GM12878 (cell line): Measurements from ENCODE around the gene FAM120B. TPM values are rescaled to one million over a fixed set of nuclear protein-coding genes. Genes with fewer than 3 reads are reported as not detected.

Experiments
- ATAC-seq: fragments of 200-7000 bp; cut with Tn5 transposase; 3 replicates; pipeline ENCODE4 v1.9.1; 2020; ENCODE audit warnings: mild to moderate bottlenecking, moderate library complexity
- BruUV-seq: library from RNA; stranded (reverse); fragments of 400-500 nt; replicated peaks from 2 replicates; lab custom pipeline; 2021; lab: Mats Ljungman, UMichigan
- CTCF ChIA-PET: fragments of 300-600 bp; sonication (Branson Sonifier 250); formaldehyde crosslinking; extraction: SDS; loops from one replicate; lab custom pipeline; 2021; ENCODE audit warnings: inconsistent platforms; lab: Yijun Ruan, JAX
- POLR2A ChIA-PET: fragments of 350-600 bp; formaldehyde crosslinking; extraction: SDS; loops from one replicate; lab custom pipeline; 2021; ENCODE audit warnings: inconsistent platforms; lab: Charles Lee
- RAD21 ChIA-PET: fragments of 300-600 bp; sonication (Branson Sonifier 250); formaldehyde crosslinking; loops from one replicate; lab custom pipeline; 2023; ENCODE audit warnings: antibody characterized with exemption; ENCODE audit not compliant: unreplicated experiment; lab: Charles Lee
- SMC1A ChIA-PET: fragments of 300-600 bp; sonication (Branson Sonifier 250); formaldehyde crosslinking; loops from one replicate; lab custom pipeline; 2023; ENCODE audit not compliant: unreplicated experiment, uncharacterized antibody; lab: Charles Lee
- DNase-seq: peaks from one replicate; pipeline ENCODE4 v3.0.0-alpha.2; 2011; ENCODE audit warnings: low read depth, low spot score
- FAIRE-seq: peaks from 3 replicates; lab custom pipeline; 2011; peaks lifted over from hg19 to GRCh38; lab: Jason Lieb, UNC
- H2AFZ ChIP-seq: 2 replicates; pipeline ENCODE4 v1.6.0; 2011; ENCODE audit warnings: low read depth, low read length, control low read depth; ENCODE audit not compliant: control insufficient read depth
- H3K27ac ChIP-seq: 2 replicates; pipeline ENCODE4 v1.5.1; 2011; ENCODE audit warnings: control low read depth; ENCODE audit not compliant: control insufficient read depth, insufficient read depth
- H3K27me3 ChIP-seq, 2 experiments: replicated peaks in 1 of 2; 2 replicates each; pipeline versions ENCODE4 v1.6.0 to v1.6.1; 2011; ENCODE audit warnings: low read length in 1 of 2; ENCODE audit not compliant: control insufficient read depth in 2 of 2, insufficient read depth in 2 of 2
- H3K36me3 ChIP-seq, 2 experiments: 2 replicates each; pipeline ENCODE4 v1.5.1; 2011; ENCODE audit warnings: low read length in 1 of 2; ENCODE audit not compliant: control insufficient read depth in 2 of 2, insufficient read depth in 2 of 2
- H3K4me1 ChIP-seq: 2 replicates; pipeline ENCODE4 v1.6.1; 2011; ENCODE audit warnings: mild to moderate bottlenecking, low read length, moderate library complexity, mixed read lengths; ENCODE audit not compliant: control insufficient read depth, insufficient read depth
- H3K4me2 ChIP-seq: 2 replicates; pipeline ENCODE4 v1.6.0; 2011; ENCODE audit warnings: control low read depth; ENCODE audit not compliant: control insufficient read depth, insufficient read depth
- H3K4me3 ChIP-seq: fragments of 200-600 bp; sonication (generic); 2 replicates; pipeline ENCODE4 v1.5.1; 2016
- H3K79me2 ChIP-seq: 2 replicates; pipeline ENCODE4 v1.6.0; 2011; ENCODE audit warnings: low read length; ENCODE audit not compliant: control insufficient read depth, insufficient read depth
- H3K9ac ChIP-seq: 2 replicates; pipeline ENCODE4 v1.8.0; 2011; ENCODE audit warnings: low read length, control low read depth, mixed read lengths; ENCODE audit not compliant: control insufficient read depth, insufficient read depth
- H3K9me3 ChIP-seq: replicated peaks from 3 replicates; pipeline ENCODE4 v1.5.1; 2011; ENCODE audit warnings: mild to moderate bottlenecking, low read length; ENCODE audit not compliant: control insufficient read depth, insufficient read depth
- H4K20me1 ChIP-seq: 2 replicates; pipeline ENCODE4 v1.6.0; 2011; ENCODE audit not compliant: control insufficient read depth, insufficient read depth
- HCFC1 ChIP-seq: fragments of 150-350 bp; IDR thresholded peaks from 2 replicates; pipeline ENCODE4 v1.6.1; 2014; ENCODE audit warnings: low read length
- IKZF1 ChIP-seq: fragments of 450-650 bp; conservative IDR thresholded peaks from 2 replicates; pipeline ENCODE4 v1.6.1; 2017; ENCODE audit warnings: antibody characterized with exemption, mild to moderate bottlenecking
- MLLT1 ChIP-seq: fragments of 450-650 bp; IDR thresholded peaks from 2 replicates; pipeline ENCODE4 v1.6.1; 2016; ENCODE audit warnings: mild to moderate bottlenecking
- MYB ChIP-seq: fragments of 150-350 bp; IDR thresholded peaks from 2 replicates; pipeline ENCODE4 v1.6.1; 2014; ENCODE audit warnings: mild to moderate bottlenecking, low read depth, low read length, borderline replicate concordance
- NR2F1 ChIP-seq: fragments of 450-650 bp; conservative IDR thresholded peaks from 2 replicates; pipeline ENCODE4 v1.6.1; 2017; ENCODE audit warnings: mild to moderate bottlenecking
- RELB ChIP-seq: fragments of 450-650 bp; IDR thresholded peaks from 2 replicates; pipeline ENCODE4 v1.6.1; 2017; ENCODE audit warnings: low read depth, mild to moderate bottlenecking, moderate library complexity
- SREBF1 ChIP-seq: IDR thresholded peaks from 2 replicates; pipeline ENCODE4 v1.6.1; 2012; ENCODE audit warnings: mild to moderate bottlenecking, low read length
- TCF12 ChIP-seq: IDR thresholded peaks from 2 replicates; pipeline ENCODE4 v1.6.1; 2011; ENCODE audit warnings: low read depth, mild to moderate bottlenecking, low read length
- WGBS: methylation state at CpG from one replicate; pipeline ENCODE4 v1.1.6; 2016; ENCODE audit warnings: low lambda C conversion rate; ENCODE audit not compliant: insufficient replicate concordance, insufficient coverage; ENCODE audit errors: missing lambda C conversion rate; 5-methylcytosine and 5-hydroxymethylcytosine counted together
- in situ Hi-C: fragments of 300-500 bp; cut with MboI; formaldehyde crosslinking; loops from 9 replicates; pipeline ENCODE4 v1.14.3; 2018; ENCODE audit warnings: mixed read lengths
- intact Hi-C: fragments of 100-400 bp; cut with micrococcal nuclease; formaldehyde crosslinking; loops from one replicate; pipeline ENCODE4 v1.14.2; 2022; ENCODE audit not compliant: unreplicated experiment
- polyA plus RNA-seq, 11 experiments: library from polyadenylated mRNA; depleted of rRNA in 4 of 11; unstranded in 6 of 11; stranded (reverse) in 5 of 11; fragments of >200 nt; fragmentation: Nextera tagmentation in 4 of 11; fragmentation: Illumina TruSeq in 1 of 11; extraction: Ambion mirVana in 4 of 11; extraction: Trizol in 1 of 11; gene quantifications; 1 replicate in 1 of 11; 2 replicates in 10 of 11; pipeline versions ENCODE4 v1.2.1 to v1.2.3, GENCODE V29; 2011 to 2016; ENCODE audit warnings: inconsistent platforms in 2 of 11, missing spikeins in 2 of 11, low read depth in 1 of 11
- total RNA-seq, 4 experiments: library from RNA; depleted of rRNA in 3 of 4; stranded (reverse); fragments of >200 nt in 3 of 4; fragmentation: Illumina TruSeq in 1 of 4; extraction: Trizol in 1 of 4; gene quantifications; 2 replicates each; pipeline versions ENCODE4 v1.2.1 to v1.2.3, GENCODE V29; 2013 to 2021

Gene FAM120B
- total and polyA plus RNA-seq, 10 of the 15 experiments (the other 5 are each of a cell fraction or from before 2014, with no cell fraction given): 3.3 to 21.6 (median 15.3) TPM

- H3K27me3 ChIP-seq: no peaks in the 10 kb centered on the region
- RAD21 ChIA-PET: no interaction called here
- no peak overlapping the region for H3K4me3 ChIP-seq
- FAIRE-seq (no peak), ATAC-seq (no peak), DNase-seq (no peak)
- no TSS peak for BruUV-seq
- H3K36me3 ChIP-seq: peaks cover 0 to 6% of the 10 kb centered on the region in 2 experiments; a peak in 2 of 4 replicates
- no peak overlapping the region for H3K4me2 ChIP-seq
- SMC1A ChIA-PET: no interaction called here
- no peaks in the 10 kb centered on the region for H3K4me1 ChIP-seq
- 78% methylated on average over 5 of the region's 5 CpGs for WGBS
- H2AFZ ChIP-seq: no peak overlapping the region
- CTCF ChIA-PET: no interaction called here
- H4K20me1 ChIP-seq: no peaks in the 10 kb centered on the region
- intact Hi-C loops: loop anchor here (5.0 kb wide), 1 partner anchor 613 kb away; the partner anchor contains the start of genes C6orf120 and WDR27
- TF ChIP-seq MLLT1: no peak
- TF ChIP-seq TCF12: no peak
- TF ChIP-seq RELB: no peak
- TF ChIP-seq MYB: no peak
- no peak for TF ChIP-seq IKZF1
- no peak for TF ChIP-seq NR2F1
- TF ChIP-seq HCFC1: no peak
- no peak for TF ChIP-seq SREBF1
- TF ChIP-seq, all 136 proteins: peak for 0
- H3K9me3 ChIP-seq: no peaks in the 10 kb centered on the region; the same call in 2 of the 3 replicates
- POLR2A ChIA-PET: no interaction called here
- peaks cover 25% of the 10 kb centered on the region for H3K79me2 ChIP-seq
- in situ Hi-C loops: no loop called here
- no peak overlapping the region for H3K27ac ChIP-seq
- H3K9ac ChIP-seq: no peak overlapping the region
Observed at GRCh38 chr6:170314983-170315382, 8.4 kb downstream of the FAM120B start.
